ENCODE data around the gene SLC1A7.

Gene SLC1A7

GRCh38 chr1:53107570-53108322 is 34.7 kb downstream of the SLC1A7 start:
- peak overlapping the region; percentile 27 for H3K4me3 Mint-ChIP-seq
- no peak overlapping the region for H3K27ac Mint-ChIP-seq
- H3K27me3 Mint-ChIP-seq, result peaks cover 3% of the 10 kb centered on the region
- peaks cover 12% of the 10 kb centered on the region for H3K4me1 Mint-ChIP-seq (ENCODE audit: low read depth)
- H3K9me3 Mint-ChIP-seq (ENCODE audit: low read depth), result no peaks in the 10 kb centered on the region
- H3K36me3 Mint-ChIP-seq, result no peaks in the 10 kb centered on the region

- H3K4me3 Mint-ChIP-seq, result no peak overlapping the region
These were observed 35.3 kb downstream of the SLC1A7 start for GRCh38 chr1:53107090-53107489.

GRCh38 chr1:53104289-53104913 is 38.0 kb downstream of the SLC1A7 start:
- Mint-ChIP-seq H3K4me3 (no peak overlapping the region), H3K4me1 (ENCODE audit: low read depth) (peaks cover 12% of the 10 kb centered on the region), H3K27ac (no peak overlapping the region), H3K36me3 (no peaks in the 10 kb centered on the region), H3K27me3 (peaks cover 3% of the 10 kb centered on the region), H3K9me3 (ENCODE audit: low read depth) (no peaks in the 10 kb centered on the region)

More at GRCh38 chr1:53107090-53107489, 35.3 kb downstream of the SLC1A7 start:
- H3K27me3 Mint-ChIP-seq, result peaks cover 3% of the 10 kb centered on the region
- no peaks in the 10 kb centered on the region for H3K36me3 Mint-ChIP-seq
- peaks cover 12% of the 10 kb centered on the region for H3K4me1 Mint-ChIP-seq (ENCODE audit: low read depth)
- no peak overlapping the region for H3K27ac Mint-ChIP-seq
- H3K9me3 Mint-ChIP-seq (ENCODE audit: low read depth), result no peaks in the 10 kb centered on the region

- H3K27me3 Mint-ChIP-seq, result no peaks in the 10 kb centered on the region
- no peaks in the 10 kb centered on the region for H3K36me3 Mint-ChIP-seq
- no peaks in the 10 kb centered on the region for H3K4me1 Mint-ChIP-seq (ENCODE audit: low read depth)
- H3K27ac Mint-ChIP-seq, result no peak overlapping the region
- H3K9me3 Mint-ChIP-seq (ENCODE audit: low read depth), result no peaks in the 10 kb centered on the region
- no peak overlapping the region for H3K4me3 Mint-ChIP-seq
These were observed 47.9 kb downstream of the SLC1A7 start for GRCh38 chr1:53094533-53094919.

GRCh38 chr1:53093778-53094532 is 48.5 kb downstream of the SLC1A7 start:
- no peaks in the 10 kb centered on the region for H3K9me3 Mint-ChIP-seq (ENCODE audit: low read depth)

GRCh38 chr1:53093451-53093754 is 49.0 kb downstream of the SLC1A7 start:
- H3K4me1 Mint-ChIP-seq (ENCODE audit: low read depth), result no peaks in the 10 kb centered on the region
- no peak overlapping the region for H3K4me3 Mint-ChIP-seq
- no peaks in the 10 kb centered on the region for H3K9me3 Mint-ChIP-seq (ENCODE audit: low read depth)
- no peak overlapping the region for H3K27ac Mint-ChIP-seq
- H3K36me3 Mint-ChIP-seq, result no peaks in the 10 kb centered on the region
- H3K27me3 Mint-ChIP-seq, result no peaks in the 10 kb centered on the region

More at GRCh38 chr1:53093778-53094532, 48.5 kb downstream of the SLC1A7 start:
- H3K4me1 Mint-ChIP-seq (ENCODE audit: low read depth), result no peaks in the 10 kb centered on the region
- H3K27me3 Mint-ChIP-seq, result no peaks in the 10 kb centered on the region
- H3K4me3 Mint-ChIP-seq, result no peak overlapping the region
- no peak overlapping the region for H3K27ac Mint-ChIP-seq
- H3K36me3 Mint-ChIP-seq, result no peaks in the 10 kb centered on the region

- no peak overlapping the region for H3K27ac Mint-ChIP-seq
- no peak overlapping the region for H3K4me3 Mint-ChIP-seq
- no peaks in the 10 kb centered on the region for H3K4me1 Mint-ChIP-seq (ENCODE audit: low read depth)
- H3K9me3 Mint-ChIP-seq (ENCODE audit: low read depth), result no peaks in the 10 kb centered on the region
- no peaks in the 10 kb centered on the region for H3K36me3 Mint-ChIP-seq
- H3K27me3 Mint-ChIP-seq, result no peaks in the 10 kb centered on the region
These were observed 49.6 kb downstream of the SLC1A7 start for GRCh38 chr1:53092659-53093450.

GRCh38 chr1:53091841-53092645 is 50.4 kb downstream of the SLC1A7 start:
- no peak overlapping the region for H3K27ac Mint-ChIP-seq
- no peak overlapping the region for H3K4me3 Mint-ChIP-seq
- H3K27me3 Mint-ChIP-seq, result no peaks in the 10 kb centered on the region

GRCh38 chr1:53090227-53091147 is 52.0 kb downstream of the SLC1A7 start:
- Mint-ChIP-seq H3K36me3 (no peaks in the 10 kb centered on the region), H3K4me1 (ENCODE audit: low read depth) (no peaks in the 10 kb centered on the region), H3K27me3 (no peaks in the 10 kb centered on the region), H3K27ac (no peak overlapping the region), H3K4me3 (no peak overlapping the region), H3K9me3 (ENCODE audit: low read depth) (no peaks in the 10 kb centered on the region)

More at GRCh38 chr1:53091841-53092645, 50.4 kb downstream of the SLC1A7 start:
- H3K9me3 Mint-ChIP-seq (ENCODE audit: low read depth), result no peaks in the 10 kb centered on the region
- no peaks in the 10 kb centered on the region for H3K36me3 Mint-ChIP-seq
- H3K4me1 Mint-ChIP-seq (ENCODE audit: low read depth), result no peaks in the 10 kb centered on the region

- H3K27ac Mint-ChIP-seq, result no peak overlapping the region
- no peak overlapping the region for H3K4me3 Mint-ChIP-seq
- no peaks in the 10 kb centered on the region for H3K36me3 Mint-ChIP-seq
- H3K4me1 Mint-ChIP-seq (ENCODE audit: low read depth), result no peaks in the 10 kb centered on the region
- no peaks in the 10 kb centered on the region for H3K9me3 Mint-ChIP-seq (ENCODE audit: low read depth)
- H3K27me3 Mint-ChIP-seq, result no peaks in the 10 kb centered on the region
These were observed 52.8 kb downstream of the SLC1A7 start for GRCh38 chr1:53089478-53090226.

- Mint-ChIP-seq H3K4me1 (ENCODE audit: low read depth) (no peaks in the 10 kb centered on the region), H3K9me3 (ENCODE audit: low read depth) (no peaks in the 10 kb centered on the region), H3K36me3 (no peaks in the 10 kb centered on the region), H3K4me3 (no peak overlapping the region), H3K27me3 (no peaks in the 10 kb centered on the region), H3K27ac (no peak overlapping the region)
These were observed 53.7 kb downstream of the SLC1A7 start for GRCh38 chr1:53088616-53089300.
